Gastrocnemius medialis (tissue), 4 donors: Measurements from ENCODE around the gene TESK2.

Source experiments
- CTCF ChIP-seq, 5 experiments: fragments of 450-650 bp in 3 of 5; fragments of 200-600 bp in 2 of 5; sonication (generic) in 2 of 5; IDR thresholded peaks in 4 of 5; conservative IDR thresholded peaks in 1 of 5; 1 replicate in 4 of 5; 2 replicates in 1 of 5; pipeline ENCODE4 v1.5.1; 2016 to 2019; ENCODE audit warnings: antibody characterized with exemption in 5 of 5, mild to moderate bottlenecking in 3 of 5, moderate library complexity in 3 of 5
- POLR2A ChIP-seq, 2 donors: fragments of 450-650 bp; IDR thresholded peaks; one replicate each; pipeline ENCODE4 v1.6.1; 2017; ENCODE audit warnings: antibody characterized with exemption in 2 of 2, mild to moderate bottlenecking in 2 of 2, moderate library complexity in 2 of 2

GRCh38 chr1:45380125-45380524 lies 110.8 kb downstream of the TESK2 start:
- TF ChIP-seq CTCF (IDR thresholded peaks at IDR 0.05 in 4 of 5, conservative IDR thresholded peaks at IDR 0.05 in 1 of 5) (no peak), POLR2A (IDR thresholded peaks at IDR 0.05) (no peak)
